Mucosa of rectum (tissue), 2 donors: ENCODE results near the gene APOBEC2.

Source experiments
- H3K27ac ChIP-seq, 2 donors: one replicate each; pipeline ENCODE4 v1.7.0; 2013; ENCODE audit warnings: inconsistent platforms in 2 of 2, low read depth in 2 of 2, low read length in 2 of 2
- H3K27me3 ChIP-seq, 2 donors: one replicate each; pipeline ENCODE4 v1.7.0; 2013; ENCODE audit warnings: low read length in 2 of 2; ENCODE audit not compliant: control insufficient read depth in 2 of 2, insufficient read depth in 2 of 2
- H3K36me3 ChIP-seq, 2 donors: one replicate each; pipeline ENCODE4 v1.7.0; 2013; ENCODE audit warnings: low read length in 2 of 2; ENCODE audit not compliant: control insufficient read depth in 2 of 2, insufficient read depth in 2 of 2
- H3K4me1 ChIP-seq, 2 donors: one replicate each; pipeline ENCODE4 v1.7.0; 2013; ENCODE audit warnings: low read length in 2 of 2, mild to moderate bottlenecking in 1 of 2; ENCODE audit not compliant: control insufficient read depth in 2 of 2, insufficient read depth in 2 of 2
- H3K4me3 ChIP-seq, 2 donors: one replicate each; pipeline ENCODE4 v1.7.0; 2013; ENCODE audit warnings: low read length in 2 of 2
- H3K9ac ChIP-seq, 2 donors: one replicate each; pipeline ENCODE4 v1.7.0; 2013; ENCODE audit warnings: low read length in 2 of 2, low read depth in 1 of 2, mild to moderate bottlenecking in 1 of 2
- H3K9me3 ChIP-seq, 2 donors: one replicate each; pipeline ENCODE4 v1.7.0; 2013; ENCODE audit warnings: low read length in 2 of 2; ENCODE audit not compliant: control insufficient read depth in 2 of 2
- donor health status: healthy.
- donor health status: Normal muscosa, but diverticular disease.

The APOBEC2 gene

GRCh38 chr6:41085182-41085581 is 32.2 kb downstream of the APOBEC2 start:
- Histone ChIP-seq H3K4me3 (no peak overlapping the region), H3K4me1 (no peaks in the 10 kb centered on the region), H3K36me3 (peaks cover 50 to 66% of the 10 kb centered on the region in 2 donors)

GRCh38 chr6:41088451-41088850 is 35.4 kb downstream of the APOBEC2 start:
- Histone ChIP-seq H3K27me3 (no peaks in the 10 kb centered on the region), H3K36me3 (peaks cover 62 to 76% of the 10 kb centered on the region in 2 donors)

More at GRCh38 chr6:41085182-41085581, 32.2 kb downstream of the APOBEC2 start:
- no peak overlapping the region for H3K9ac ChIP-seq
- H3K27ac ChIP-seq: no peak overlapping the region
- no peaks in the 10 kb centered on the region for H3K9me3 ChIP-seq
- H3K27me3 ChIP-seq: no peaks in the 10 kb centered on the region

GRCh38 chr6:41090841-41091761 is 38.1 kb downstream of the APOBEC2 start:
- Histone ChIP-seq H3K9me3 (no peaks in the 10 kb centered on the region), H3K4me3 (no peak overlapping the region), H3K27me3 (no peaks in the 10 kb centered on the region), H3K36me3 (peaks cover 63 to 79% of the 10 kb centered on the region in 2 donors), H3K9ac (no peak overlapping the region), H3K4me1 (no peaks in the 10 kb centered on the region), H3K27ac (no peak overlapping the region)

More at GRCh38 chr6:41088451-41088850, 35.4 kb downstream of the APOBEC2 start:
- Histone ChIP-seq H3K9ac (no peak overlapping the region), H3K4me1 (no peaks in the 10 kb centered on the region), H3K9me3 (no peaks in the 10 kb centered on the region), H3K4me3 (no peak overlapping the region), H3K27ac (no peak overlapping the region)

GRCh38 chr6:41092421-41093140 is 39.6 kb downstream of the APOBEC2 start:
- H3K4me1 ChIP-seq: no peaks in the 10 kb centered on the region
- no peak overlapping the region for H3K4me3 ChIP-seq
- no peak overlapping the region for H3K27ac ChIP-seq
- H3K36me3 ChIP-seq: peaks cover 69 to 85% of the 10 kb centered on the region in 2 donors
- no peak overlapping the region for H3K9ac ChIP-seq
- H3K27me3 ChIP-seq: no peaks in the 10 kb centered on the region
- no peaks in the 10 kb centered on the region for H3K9me3 ChIP-seq

GRCh38 chr6:41093729-41094128 is 40.7 kb downstream of the APOBEC2 start:
- Histone ChIP-seq H3K27ac (no peak overlapping the region), H3K9me3 (no peaks in the 10 kb centered on the region), H3K4me1 (no peaks in the 10 kb centered on the region), H3K36me3 (peaks cover 80 to 92% of the 10 kb centered on the region in 2 donors), H3K9ac (no peak overlapping the region), H3K4me3 (no peak overlapping the region), H3K27me3 (no peaks in the 10 kb centered on the region)

- no peaks in the 10 kb centered on the region for H3K4me1 ChIP-seq
- no peak overlapping the region for H3K4me3 ChIP-seq
- H3K27me3 ChIP-seq: no peaks in the 10 kb centered on the region
- no peak overlapping the region for H3K9ac ChIP-seq
- no peaks in the 10 kb centered on the region for H3K9me3 ChIP-seq
- H3K36me3 ChIP-seq: peaks cover 66% of the 10 kb centered on the region in 2 donors
- no peak overlapping the region for H3K27ac ChIP-seq
Observed at GRCh38 chr6:41097467-41098090, 44.6 kb downstream of the APOBEC2 start.

GRCh38 chr6:41098366-41098765 is 45.4 kb downstream of the APOBEC2 start:
- no peak overlapping the region for H3K4me3 ChIP-seq
- no peak overlapping the region for H3K9ac ChIP-seq
- no peak overlapping the region for H3K27ac ChIP-seq
- no peaks in the 10 kb centered on the region for H3K27me3 ChIP-seq
- no peaks in the 10 kb centered on the region for H3K9me3 ChIP-seq
- no peaks in the 10 kb centered on the region for H3K4me1 ChIP-seq
- H3K36me3 ChIP-seq: peaks cover 58% of the 10 kb centered on the region in 2 donors

- Histone ChIP-seq H3K27ac (no peak overlapping the region), H3K36me3 (peaks cover 35 to 40% of the 10 kb centered on the region in 2 donors), H3K27me3 (no peaks in the 10 kb centered on the region), H3K4me3 (no peak overlapping the region), H3K4me1 (no peaks in the 10 kb centered on the region), H3K9ac (no peak overlapping the region), H3K9me3 (no peaks in the 10 kb centered on the region)
Observed at GRCh38 chr6:41100871-41101287, 47.9 kb downstream of the APOBEC2 start.

- Histone ChIP-seq H3K27ac (no peak overlapping the region), H3K36me3 (peaks cover 6 to 12% of the 10 kb centered on the region in 2 donors), H3K4me1 (no peaks in the 10 kb centered on the region), H3K27me3 (no peaks in the 10 kb centered on the region), H3K9ac (no peak overlapping the region), H3K4me3 (no peak overlapping the region), H3K9me3 (no peaks in the 10 kb centered on the region)
Observed at GRCh38 chr6:41103847-41104246, 50.8 kb downstream of the APOBEC2 start.

GRCh38 chr6:41111017-41111416 is 58.0 kb downstream of the APOBEC2 start:
- Histone ChIP-seq H3K9ac (no peak overlapping the region), H3K27ac (no peak overlapping the region), H3K4me3 (no peak overlapping the region), H3K9me3 (no peaks in the 10 kb centered on the region), H3K27me3 (no peaks in the 10 kb centered on the region), H3K4me1 (no peaks in the 10 kb centered on the region), H3K36me3 (no peaks in the 10 kb centered on the region)
